ENCODE results near the gene SF3A2. TPM values are rescaled to one million over a fixed set of nuclear protein-coding genes. Genes with fewer than 3 reads are reported as not detected.

Gene SF3A2
- total and polyA plus RNA-seq, 8 donors = 25.0 to 64.0 (median 31.6) TPM

- Histone ChIP-seq H3K4me3 (no peak overlapping the region), H3K27me3 (no peaks in the 10 kb centered on the region), H3K36me3 (peaks cover 4 to 65% (median 6%) of the 10 kb centered on the region in 3 donors), H3K4me1 (no peaks in the 10 kb centered on the region), H3K27ac (no peak overlapping the region), H3K9me3 (no peaks in the 10 kb centered on the region)
- ATAC-seq (no peak), FAIRE-seq (no peak), DNase-seq (no peak)
- no peak for TF ChIP-seq CTCF (IDR thresholded peaks at IDR 0.05)
- 94 to 96% methylated on average over 48 of the region's 48 CpGs for whole genome bisulfite sequencing, 2 donors
- intact Hi-C loops (cut with DNase I) = loop anchor here in 1 of 3 donors (10.0 kb wide), 1 partner anchor 54 kb away; no protein-coding TSS in a partner anchor
Measured at GRCh38 chr19:2228157-2229030, 8.2 kb upstream of the SF3A2 start.

- intact Hi-C loops (cut with DNase I) = loop anchor here in 2 of 3 donors (10.0 kb wide), 2 partner anchors 55 to 75 kb away; partner anchors contain the start of gene AP3D1 (in 1 of the 2)
- H3K27me3 ChIP-seq = no peaks in the 10 kb centered on the region
- ATAC-seq (no peak), DNase-seq (no peak), FAIRE-seq (no peak)
- peaks cover 0 to 1% (median 0%) of the 10 kb centered on the region in 3 donors for H3K4me1 ChIP-seq
- H3K4me3 ChIP-seq = no peak overlapping the region
- TF ChIP-seq CTCF (IDR thresholded peaks at IDR 0.05) = no peak
- H3K9me3 ChIP-seq = no peaks in the 10 kb centered on the region
- no peak overlapping the region for H3K27ac ChIP-seq
- 90 to 91% methylated on average over 42 to 45 of the region's 45 CpGs for WGBS, 2 donors
- peaks cover 4 to 69% (median 6%) of the 10 kb centered on the region in 3 donors for H3K36me3 ChIP-seq
Measured at GRCh38 chr19:2229103-2230032, 7.3 kb upstream of the SF3A2 start.

DNA sequence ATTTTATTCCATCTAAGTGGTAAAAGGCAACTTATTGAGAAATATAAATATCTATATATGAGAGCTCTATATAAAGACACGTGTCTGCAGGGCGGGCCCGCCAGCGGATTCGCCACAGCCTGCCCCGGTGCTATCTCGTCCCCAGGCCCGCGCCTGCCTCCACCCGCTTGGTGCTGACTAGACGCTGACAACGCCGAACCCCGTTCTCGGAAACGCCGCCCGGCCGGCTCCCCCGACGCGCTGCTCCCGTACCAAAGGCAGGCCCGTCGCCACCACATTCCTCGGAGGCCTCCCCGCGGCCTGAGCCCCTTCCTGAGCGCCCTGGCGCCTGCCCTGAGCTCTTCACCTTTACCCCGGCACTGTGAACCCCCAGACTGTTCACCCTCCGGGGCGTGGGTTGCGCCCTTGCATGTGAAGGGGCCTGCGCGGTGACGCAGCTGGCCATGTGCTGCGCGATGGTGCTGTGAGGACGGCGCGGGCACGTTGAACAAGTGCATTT, 6.5 kb upstream of the SF3A2 start:
- no peak for DNase-seq
- Histone ChIP-seq H3K27ac (no peak overlapping the region), H3K4me1 (peaks cover 0 to 7% (median 7%) of the 10 kb centered on the region in 3 donors), H3K27me3 (no peaks in the 10 kb centered on the region), H3K9me3 (no peaks in the 10 kb centered on the region), H3K4me3 (no peak overlapping the region), H3K36me3 (peaks cover 4 to 65% (median 6%) of the 10 kb centered on the region in 3 donors)
- 94% methylated on average over 43 of the region's 43 CpGs for WGBS, 2 donors
- no peak for ATAC-seq
- TF ChIP-seq CTCF (IDR thresholded peaks at IDR 0.05) = no peak
- no peak for FAIRE-seq
- intact Hi-C loops (cut with DNase I) = loop anchor here in 1 of 3 donors (10.0 kb wide), 1 partner anchor 75 kb away; the partner anchor contains the start of gene AP3D1

DNA sequence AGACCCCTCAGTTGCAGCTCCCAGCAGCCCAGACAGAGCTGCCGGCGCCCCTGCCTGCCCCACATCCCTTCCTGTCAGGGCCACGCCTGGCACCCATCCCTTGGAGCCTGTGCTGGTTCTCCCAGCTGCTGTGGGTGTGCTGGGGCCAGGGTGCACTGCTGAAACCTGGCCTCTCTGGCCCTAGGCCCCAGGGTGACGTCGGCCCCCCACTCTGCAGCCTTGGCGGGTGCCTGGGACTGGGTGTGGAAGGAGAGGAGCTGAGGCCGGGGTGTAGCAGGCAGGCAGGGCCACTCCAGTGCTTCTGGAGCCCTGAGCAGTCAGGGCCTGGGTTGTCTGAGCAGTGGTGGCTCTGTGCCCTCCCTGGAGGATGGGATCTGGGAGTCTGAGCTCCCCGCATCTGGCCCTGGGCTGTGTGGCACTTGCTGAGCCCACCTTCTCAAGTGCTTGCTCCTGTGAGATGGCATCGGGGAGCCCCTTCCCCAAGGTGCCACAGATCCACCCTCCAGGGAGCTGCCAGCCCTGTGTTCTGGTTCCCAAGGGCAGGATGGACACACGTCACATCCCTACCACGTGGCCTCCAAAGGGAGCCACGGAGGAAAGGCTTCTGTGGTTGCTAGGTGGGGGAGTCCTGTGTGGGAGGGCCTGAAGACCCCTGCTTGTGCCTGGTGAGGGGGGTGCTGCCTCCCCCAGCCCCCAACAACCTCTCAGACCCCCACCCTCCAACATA, 5.7 kb upstream of the SF3A2 start:
- H3K4me1 ChIP-seq = peaks cover 0 to 8% (median 7%) of the 10 kb centered on the region in 3 donors
- H3K36me3 ChIP-seq = peaks cover 4 to 58% (median 6%) of the 10 kb centered on the region in 3 donors
- no peaks in the 10 kb centered on the region for H3K9me3 ChIP-seq
- H3K27me3 ChIP-seq = no peaks in the 10 kb centered on the region
- no peak for ATAC-seq
- no peak overlapping the region for H3K4me3 ChIP-seq
- no peak for TF ChIP-seq CTCF (IDR thresholded peaks at IDR 0.05)
- 74 to 80% methylated on average over 12 of the region's 12 CpGs for WGBS, 2 donors
- H3K27ac ChIP-seq = no peak overlapping the region
- intact Hi-C loops (cut with DNase I) = loop anchor here in 1 of 3 donors (10.0 kb wide), 1 partner anchor 76 kb away; the partner anchor contains the start of gene AP3D1
- FAIRE-seq = no peak
- no peak for DNase-seq

All from pancreas (tissue), 10 donors.